Upper lobe of left lung (tissue), 6 donors: ENCODE measurements around the gene RUBCN. TPM values are rescaled to one million over a fixed set of nuclear protein-coding genes. Genes with fewer than 3 reads are reported as not detected.
"Not testable (repeated sequence)": the region's sequence is repeated elsewhere in the genome, so short reads cannot be mapped to it uniquely, and the experiment has no call there.

Experiments
- ATAC-seq, 2 donors: fragments of 200-7000 bp; cut with Tn5 transposase; one replicate each; pipeline ENCODE4 v1.9.1; 2022; ENCODE audit warnings: mild to moderate bottlenecking in 2 of 2, moderate library complexity in 2 of 2; ENCODE audit not compliant: low FRiP score in 2 of 2
- DNase-seq, 2 donors: peaks; one replicate each; pipeline ENCODE4 v3.0.0-alpha.2; 2019 to 2020
- H3K27ac ChIP-seq, 4 donors: fragments of 200-600 bp; sonication (generic); one replicate each; pipeline ENCODE4 v1.5.1; 2016 to 2019
- H3K27me3 ChIP-seq, 4 donors: fragments of 200-600 bp; sonication (generic); one replicate each; pipeline ENCODE4 v1.5.1; 2017 to 2019
- H3K36me3 ChIP-seq, 4 donors: fragments of 200-600 bp; sonication (generic); one replicate each; pipeline ENCODE4 v1.5.1; 2016 to 2019
- H3K4me1 ChIP-seq, 4 donors: fragments of 200-600 bp; sonication (generic); one replicate each; pipeline ENCODE4 v1.5.1; 2018 to 2019
- H3K4me3 ChIP-seq, 4 donors: fragments of 200-600 bp; sonication (generic); one replicate each; pipeline ENCODE4 v1.5.1; 2017 to 2019; ENCODE audit warnings: mild to moderate bottlenecking in 2 of 4, moderate library complexity in 1 of 4
- H3K9me3 ChIP-seq, 4 donors: fragments of 200-600 bp; sonication (generic); one replicate each; pipeline ENCODE4 v1.5.1; 2018 to 2019
- CTCF ChIP-seq, 6 experiments: fragments of 450-650 bp in 4 of 6; fragments of 200-600 bp in 2 of 6; sonication (generic) in 2 of 6; IDR thresholded peaks; one replicate each; pipeline ENCODE4 v1.5.1; 2016 to 2019; ENCODE audit warnings: antibody characterized with exemption in 6 of 6
- EP300 ChIP-seq, 4 donors: sonication (generic); formaldehyde crosslinking; IDR thresholded peaks; one replicate each; pipeline ENCODE4 v1.5.1; 2017; ENCODE audit warnings: antibody characterized with exemption in 4 of 4, control low read depth in 2 of 4
- POLR2A ChIP-seq, 4 donors: fragments of 450-650 bp; IDR thresholded peaks; one replicate each; pipeline ENCODE4 v1.5.1; 2016 to 2017; ENCODE audit warnings: antibody characterized with exemption in 4 of 4, mild to moderate bottlenecking in 2 of 4
- POLR2AphosphoS5 ChIP-seq, 2 donors: sonication (generic); formaldehyde crosslinking; IDR thresholded peaks; one replicate each; pipeline ENCODE4 v1.5.1; 2017; ENCODE audit warnings: antibody characterized with exemption in 2 of 2
- WGBS, 2 donors: methylation state at CpG; one replicate each; pipeline ENCODE4 v1.1.5; 2017 to 2018; 5-methylcytosine and 5-hydroxymethylcytosine counted together
- total RNA-seq, 6 donors: library from RNA; depleted of rRNA in 4 of 6; stranded (reverse); fragments of >200 nt in 4 of 6; gene quantifications; one replicate each; pipeline versions ENCODE4 v1.1.0 to v1.2.1, GENCODE V29; 2016 to 2021
- donor health status: DM: no; HTN: no; CAD: no; lungs with moderate emphysema.
- donor health status: DM: no; HTN: yes; CAD: no; lungs with severe emphysema.

RUBCN gene
- total RNA-seq, 6 donors from 2014 or later = 34.8 to 103 (median 51.2) TPM

- no peak for TF ChIP-seq CTCF (IDR thresholded peaks at IDR 0.05)
- TF ChIP-seq EP300 (IDR thresholded peaks at IDR 0.05) = no peak
- TF ChIP-seq POLR2A (IDR thresholded peaks at IDR 0.05) = no peak
- no peak for TF ChIP-seq POLR2AphosphoS5 (IDR thresholded peaks at IDR 0.05)
Observed at GRCh38 chr3:197667968-197668367, 68.7 kb downstream of the RUBCN start.

GRCh38 chr3:197667293-197667692, 69.4 kb downstream of the RUBCN start:
- ATAC-seq (peak in 1 of 2 donors; percentile 22), DNase-seq (peak in 1 of 2 donors; percentile 25)
- not testable (repeated sequence) for H3K4me1 ChIP-seq, H3K27ac ChIP-seq, H3K4me3 ChIP-seq, H3K27me3 ChIP-seq, H3K9me3 ChIP-seq
- H3K36me3 ChIP-seq = peaks cover 0 to 13% (median 6%) of the 10 kb centered on the region in 4 donors
- 100% methylated on average over 1 of the region's 3 CpGs for WGBS, 2 donors

More at GRCh38 chr3:197667968-197668367, 68.7 kb downstream of the RUBCN start:
- WGBS, 2 donors = 65 to 72% methylated on average over 5 of the region's 5 CpGs
- DNase-seq (no peak), ATAC-seq (no peak)
- Histone ChIP-seq H3K9me3 (no peaks in the 10 kb centered on the region), H3K27me3 (no peaks in the 10 kb centered on the region), H3K4me3 (no peak overlapping the region), H3K36me3 (peaks cover under 1 to 15% (median 8%) of the 10 kb centered on the region in 4 donors), H3K4me1 (peaks cover 0 to 7% (median 4%) of the 10 kb centered on the region in 4 donors), H3K27ac (no peak overlapping the region)

GRCh38 chr3:197666221-197666842, 70.4 kb downstream of the RUBCN start:
- H3K27ac ChIP-seq, H3K9me3 ChIP-seq, H3K4me3 ChIP-seq, H3K27me3 ChIP-seq, H3K4me1 ChIP-seq, H3K36me3 ChIP-seq: not testable (repeated sequence)
- ATAC-seq (peak; percentile 22 to 44), DNase-seq (peak in 1 of 2 donors; percentile 65)
- WGBS, 2 donors = 60 to 62% methylated on average over 6 of the region's 26 CpGs

- H3K9me3 ChIP-seq, DNase-seq, H3K27ac ChIP-seq, H3K36me3 ChIP-seq, H3K4me1 ChIP-seq, H3K27me3 ChIP-seq, H3K4me3 ChIP-seq: not testable (repeated sequence)
- peak in 1 of 2 donors; percentile 2 for ATAC-seq
- WGBS, 2 donors = no CpG with 5 or more reads among the region's 15 CpGs
Observed at GRCh38 chr3:197665549-197665948, 71.2 kb downstream of the RUBCN start.

GRCh38 chr3:197665142-197665491, 71.6 kb downstream of the RUBCN start:
- H3K4me3 ChIP-seq = peak overlapping the region in 3 of 4 donors; percentile 35 to 41 (median 40)
- not testable (repeated sequence) for H3K36me3 ChIP-seq, H3K27ac ChIP-seq, DNase-seq, H3K9me3 ChIP-seq, H3K4me1 ChIP-seq, H3K27me3 ChIP-seq
- ATAC-seq = peak; percentile 80 to 94
- WGBS, 2 donors = 0% methylated on average over 2 of the region's 32 CpGs; no CpG with 5 or more reads in 1 of the 2 donors

- not testable (repeated sequence) for H3K36me3 ChIP-seq, H3K27ac ChIP-seq, H3K27me3 ChIP-seq, H3K9me3 ChIP-seq, H3K4me1 ChIP-seq
- peak overlapping the region in 3 of 4 donors; percentile 35 to 41 (median 40) for H3K4me3 ChIP-seq
- DNase-seq (peak in 1 of 2 donors; percentile 85), ATAC-seq (peak; percentile 64 to 66)
- WGBS, 2 donors = 3 to 8% methylated on average over 12 to 22 of the region's 29 CpGs
Observed at GRCh38 chr3:197664414-197665141, 72.1 kb downstream of the RUBCN start.

- peak in 1 of 2 donors; percentile 58 for DNase-seq
- WGBS, 2 donors = 88 to 89% methylated on average over 19 to 21 of the region's 25 CpGs
- not testable (repeated sequence) for H3K9me3 ChIP-seq
Observed at GRCh38 chr3:197663367-197664140, 73.2 kb downstream of the RUBCN start.

GRCh38 chr3:197662352-197662751, 74.4 kb downstream of the RUBCN start:
- H3K4me3 ChIP-seq, ATAC-seq, DNase-seq, H3K27me3 ChIP-seq, H3K9me3 ChIP-seq, H3K36me3 ChIP-seq, H3K4me1 ChIP-seq, H3K27ac ChIP-seq: not testable (repeated sequence)
- 73% methylated on average over 6 of the region's 6 CpGs for WGBS, 2 donors

More at GRCh38 chr3:197663367-197664140, 73.2 kb downstream of the RUBCN start:
- not testable (repeated sequence) for H3K4me3 ChIP-seq, H3K4me1 ChIP-seq, H3K27me3 ChIP-seq, H3K27ac ChIP-seq, ATAC-seq, H3K36me3 ChIP-seq

- 80 to 83% methylated on average over 13 to 14 of the region's 15 CpGs for WGBS, 2 donors
- not testable (repeated sequence) for H3K4me1 ChIP-seq, H3K4me3 ChIP-seq, H3K27me3 ChIP-seq, H3K9me3 ChIP-seq, H3K36me3 ChIP-seq, H3K27ac ChIP-seq, ATAC-seq
- peak in 1 of 2 donors; percentile 53 for DNase-seq
Observed at GRCh38 chr3:197661874-197662273, 74.8 kb downstream of the RUBCN start.

GRCh38 chr3:197661234-197661834, 75.4 kb downstream of the RUBCN start:
- H3K27me3 ChIP-seq, ATAC-seq, H3K4me1 ChIP-seq, H3K36me3 ChIP-seq, H3K4me3 ChIP-seq, H3K9me3 ChIP-seq, H3K27ac ChIP-seq: not testable (repeated sequence)
- WGBS, 2 donors = 93% methylated on average over 14 to 23 of the region's 23 CpGs
- peak in 1 of 2 donors; percentile 52 for DNase-seq

- not testable (repeated sequence) for H3K36me3 ChIP-seq, H3K27me3 ChIP-seq, H3K4me3 ChIP-seq, H3K9me3 ChIP-seq, H3K4me1 ChIP-seq, H3K27ac ChIP-seq
- DNase-seq (peak in 1 of 2 donors; percentile 85), ATAC-seq (peak in 1 of 2 donors; percentile 15)
- 81% methylated on average over 14 of the region's 16 CpGs; no CpG with 5 or more reads in 1 of the 2 donors for WGBS, 2 donors
Observed at GRCh38 chr3:197659701-197660100, 77.0 kb downstream of the RUBCN start.
